WERI-Rb-1 (cell line): ENCODE results near the gene CIC.
A peak's percentile ranks its signal among the peaks of the same experiment; 100 is the strongest.

Experiments used
- DNase-seq: peaks from one replicate; pipeline ENCODE4 v3.0.0-alpha.2; 2020
- H3K27ac ChIP-seq: fragments of 250-450 bp; sonication (Bioruptor Pico); 2 replicates; pipeline ENCODE4 v1.5.1; 2020; ENCODE audit warnings: mild to moderate bottlenecking, moderate library complexity
- H3K27me3 ChIP-seq: fragments of 250-450 bp; sonication (Bioruptor Pico); 2 replicates; pipeline ENCODE4 v1.5.1; 2021; ENCODE audit warnings: mild to moderate bottlenecking, low read depth, moderate library complexity; ENCODE audit not compliant: insufficient read depth, severe bottlenecking
- H3K36me3 ChIP-seq: fragments of 250-450 bp; sonication (Bioruptor Pico); 2 replicates; pipeline ENCODE4 v1.5.1; 2020; ENCODE audit warnings: mild to moderate bottlenecking, moderate library complexity
- H3K4me3 ChIP-seq: 2 replicates; pipeline ENCODE4 v1.5.1; 2011; ENCODE audit warnings: low read depth, mild to moderate bottlenecking, control low read depth, low read length
- H3K9me3 ChIP-seq: fragments of 250-450 bp; sonication (Bioruptor Pico); 2 replicates; pipeline ENCODE4 v1.5.1; 2021; ENCODE audit warnings: mild to moderate bottlenecking, moderate library complexity; ENCODE audit not compliant: severe bottlenecking
- TF ChIP-seq, protein P1 (sequence below): IDR thresholded peaks from 2 replicates; pipeline ENCODE4 v1.5.1; 2011; ENCODE audit warnings: low read depth, mild to moderate bottlenecking, control low read depth, inconsistent platforms, low read length

CIC gene

DNA sequence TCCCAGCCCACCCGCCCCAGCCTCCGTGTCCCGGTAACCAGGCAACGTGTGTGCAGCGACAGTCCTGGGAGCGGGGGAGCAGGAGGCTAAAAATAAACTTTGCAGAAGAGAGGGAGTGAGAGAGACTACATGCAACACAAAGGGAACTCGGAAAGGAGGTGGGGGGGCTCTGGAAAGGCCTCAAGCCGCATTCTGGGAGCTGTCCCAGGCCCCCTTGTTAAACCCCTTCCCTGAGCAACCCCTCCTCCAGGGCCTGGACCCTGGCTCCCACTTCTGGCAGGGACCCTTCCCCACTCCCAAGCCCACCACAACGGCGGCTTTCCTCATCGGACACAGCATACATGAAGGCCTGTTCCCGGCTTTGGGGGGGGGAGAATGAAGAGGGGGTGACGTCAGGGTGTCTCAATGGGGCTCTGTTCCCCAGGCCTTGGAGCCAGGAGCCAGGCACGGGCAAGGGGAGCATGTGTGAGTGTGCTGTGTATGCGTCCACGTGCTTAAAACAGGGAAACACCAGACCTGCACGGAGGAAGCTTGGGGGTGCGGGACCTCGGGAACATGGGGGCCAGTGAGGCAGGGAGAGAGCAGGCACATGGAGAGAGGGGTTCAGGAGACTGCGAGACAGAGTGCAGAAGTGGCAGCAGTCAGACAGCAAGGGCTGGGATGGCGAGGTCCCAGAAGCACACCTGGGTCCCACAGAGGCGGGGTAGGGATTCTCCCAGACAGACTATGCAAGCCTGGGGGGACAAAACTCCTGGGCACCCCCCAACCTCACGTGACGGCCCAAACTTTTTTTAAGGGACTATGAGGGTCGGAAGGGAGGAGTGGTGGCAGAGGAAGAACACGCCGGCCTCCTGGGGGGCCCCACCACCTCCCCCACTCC is 16.4 kb upstream of the CIC start:
- H3K27me3 ChIP-seq: no peaks in the 10 kb centered on the region
- peak overlapping the region; percentile 68 for H3K4me3 ChIP-seq
- TF ChIP-seq, protein P1, sequence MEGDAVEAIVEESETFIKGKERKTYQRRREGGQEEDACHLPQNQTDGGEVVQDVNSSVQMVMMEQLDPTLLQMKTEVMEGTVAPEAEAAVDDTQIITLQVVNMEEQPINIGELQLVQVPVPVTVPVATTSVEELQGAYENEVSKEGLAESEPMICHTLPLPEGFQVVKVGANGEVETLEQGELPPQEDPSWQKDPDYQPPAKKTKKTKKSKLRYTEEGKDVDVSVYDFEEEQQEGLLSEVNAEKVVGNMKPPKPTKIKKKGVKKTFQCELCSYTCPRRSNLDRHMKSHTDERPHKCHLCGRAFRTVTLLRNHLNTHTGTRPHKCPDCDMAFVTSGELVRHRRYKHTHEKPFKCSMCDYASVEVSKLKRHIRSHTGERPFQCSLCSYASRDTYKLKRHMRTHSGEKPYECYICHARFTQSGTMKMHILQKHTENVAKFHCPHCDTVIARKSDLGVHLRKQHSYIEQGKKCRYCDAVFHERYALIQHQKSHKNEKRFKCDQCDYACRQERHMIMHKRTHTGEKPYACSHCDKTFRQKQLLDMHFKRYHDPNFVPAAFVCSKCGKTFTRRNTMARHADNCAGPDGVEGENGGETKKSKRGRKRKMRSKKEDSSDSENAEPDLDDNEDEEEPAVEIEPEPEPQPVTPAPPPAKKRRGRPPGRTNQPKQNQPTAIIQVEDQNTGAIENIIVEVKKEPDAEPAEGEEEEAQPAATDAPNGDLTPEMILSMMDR: no peak
- H3K36me3 ChIP-seq: peaks cover 20% of the 10 kb centered on the region
- no peak for DNase-seq
- H3K27ac ChIP-seq: peak overlapping the region; percentile 42
- no peaks in the 10 kb centered on the region for H3K9me3 ChIP-seq

DNA sequence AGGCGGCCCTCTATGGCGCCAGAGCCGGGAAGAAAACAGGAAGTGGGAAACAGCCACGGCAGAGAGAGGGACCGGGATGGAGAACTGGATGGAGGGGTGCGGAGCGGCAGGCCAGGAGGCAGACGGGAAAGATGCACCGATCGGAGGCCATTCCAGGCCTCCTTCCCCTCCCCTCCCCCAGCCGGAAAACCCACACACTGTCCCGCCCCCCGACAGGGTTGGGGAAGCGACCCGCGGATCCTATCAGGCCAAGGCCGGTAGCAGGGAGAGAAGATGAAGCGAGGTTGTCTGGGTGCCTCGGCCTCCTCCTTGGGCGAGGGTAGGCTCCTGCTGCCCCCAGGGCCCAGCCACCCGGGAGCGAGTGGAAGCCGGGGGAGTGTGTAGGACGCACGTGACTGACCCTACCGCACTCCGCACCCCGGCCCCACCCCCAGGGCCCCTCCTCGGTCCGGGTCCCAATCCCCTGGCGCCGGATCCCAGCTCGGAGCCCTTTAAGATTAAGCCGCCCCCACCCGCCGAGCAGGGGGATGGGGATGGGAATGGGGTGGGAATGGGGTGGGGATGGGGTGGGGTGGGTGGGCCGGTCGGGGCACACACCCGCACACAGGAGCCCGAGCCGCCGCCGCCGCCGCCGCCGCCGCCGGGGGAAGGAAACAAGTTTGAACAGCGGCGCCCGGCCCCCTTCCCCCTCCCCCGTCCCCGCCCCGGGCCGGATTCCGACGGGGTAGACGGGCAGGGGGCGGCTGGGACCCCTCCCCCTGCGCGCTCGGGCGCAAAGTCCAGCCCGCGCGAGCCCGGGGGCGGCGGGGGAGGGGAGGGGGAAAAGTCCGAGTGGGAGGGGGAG is 15.6 kb upstream of the CIC start:
- H3K27ac ChIP-seq: peak overlapping the region; percentile 85
- no peaks in the 10 kb centered on the region for H3K27me3 ChIP-seq
- peaks cover 19% of the 10 kb centered on the region for H3K36me3 ChIP-seq
- peak overlapping the region; percentile 96 for H3K4me3 ChIP-seq
- no peaks in the 10 kb centered on the region for H3K9me3 ChIP-seq
- DNase-seq: peak; percentile 79
- TF ChIP-seq, protein P1: no peak

DNA sequence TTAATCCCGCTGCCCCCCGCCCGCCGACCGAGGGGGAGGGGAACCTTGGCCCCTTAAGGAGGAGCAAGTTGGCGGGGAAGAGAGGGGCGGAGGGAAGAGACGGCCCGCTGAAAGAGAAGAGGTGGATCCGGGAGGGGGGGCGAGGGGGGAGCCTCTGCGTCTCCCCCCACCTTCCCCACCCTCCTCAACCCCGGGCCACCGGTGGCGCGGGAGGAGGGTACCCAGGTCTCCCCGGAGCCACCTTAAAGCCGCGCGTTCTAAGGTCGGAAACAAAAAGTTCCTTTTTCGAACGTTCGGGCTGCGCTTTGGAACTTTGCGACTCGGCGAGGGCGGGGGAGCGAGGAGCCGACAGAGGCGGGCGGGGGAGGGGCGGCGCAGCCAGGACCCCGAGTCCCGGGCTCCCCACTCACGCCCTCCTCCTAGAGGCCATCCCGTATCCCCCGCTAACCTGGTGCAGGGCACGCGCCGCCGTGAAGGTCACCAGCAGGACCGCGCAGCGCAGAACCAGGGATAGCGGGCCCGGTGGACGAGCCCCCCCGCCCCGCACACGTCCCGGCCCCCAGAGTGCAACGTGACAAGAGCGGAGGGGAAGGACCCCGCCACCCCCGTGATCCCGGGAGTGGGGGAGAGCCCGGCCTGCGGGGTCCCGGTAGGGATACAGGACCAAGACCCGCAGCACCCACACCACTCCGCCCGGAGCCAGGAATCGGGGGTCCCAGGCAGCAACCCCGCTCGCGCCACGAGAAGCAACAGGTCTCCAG is 14.8 kb upstream of the CIC start:
- DNase-seq: peak; percentile 73

DNA sequence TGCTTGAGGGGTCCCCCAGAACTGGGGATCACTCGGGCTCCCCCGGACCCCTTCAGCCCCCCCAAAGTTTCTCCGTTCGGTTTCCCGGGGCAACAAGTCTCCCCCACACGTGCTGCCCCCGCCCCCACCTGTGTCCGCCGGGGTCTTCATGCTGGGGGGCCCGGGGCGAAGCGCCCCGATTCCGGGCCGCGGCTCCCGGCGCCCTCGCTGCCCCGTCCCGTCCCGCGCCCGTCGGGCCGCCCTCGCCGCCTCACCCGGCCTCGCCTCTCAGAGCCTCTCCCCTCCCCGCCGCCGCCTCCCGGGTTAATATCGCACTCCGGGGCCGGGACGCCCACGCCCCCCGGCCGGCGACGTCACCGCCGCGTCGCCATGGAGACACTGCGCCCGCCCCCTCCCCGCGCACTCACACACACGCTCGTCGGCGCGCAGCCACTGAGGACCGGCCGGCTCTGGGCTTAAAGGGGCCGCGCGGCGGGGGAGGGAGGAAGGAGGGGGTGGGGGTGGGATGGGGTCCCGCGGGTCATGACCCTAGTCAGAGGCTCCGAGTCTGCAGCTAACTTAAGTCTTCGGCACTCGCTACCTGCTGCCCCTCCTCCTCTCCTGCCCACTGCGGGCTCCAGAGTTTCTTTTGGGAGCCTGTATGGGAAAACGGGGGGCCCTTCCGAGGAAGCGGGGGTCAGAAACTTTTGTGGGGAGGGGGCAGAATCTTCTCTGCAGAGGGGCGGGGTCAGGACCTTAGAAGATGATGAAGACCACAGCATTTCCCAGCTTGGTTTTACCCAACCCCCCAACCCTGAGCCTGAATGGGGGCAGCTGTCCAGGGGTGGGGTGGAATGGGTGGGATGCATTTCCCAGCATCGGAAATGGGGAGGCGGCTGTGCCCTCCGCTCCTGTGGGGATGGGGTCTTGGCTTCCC is 13.9 kb upstream of the CIC start, which contains the start of gene ERF:
TSS of gene ERF (minus strand) at position 279 of the 916 bp plus-strand sequence. CDS start at position 150, 129 bp downstream.
- H3K27ac ChIP-seq: peak within 1 kb of the TSS; percentile 85
- no peaks in the 10 kb centered on the region for H3K27me3 ChIP-seq
- peaks cover 6% of the 10 kb centered on the region; the same call in 1 of the 2 replicates for H3K36me3 ChIP-seq
- DNase-seq: peak; percentile 92
- H3K4me3 ChIP-seq: peak within 1 kb of the TSS; percentile 96
- TF ChIP-seq, protein P1: no peak
- H3K9me3 ChIP-seq: no peaks in the 10 kb centered on the region

More for the DNA sequence above, 14.8 kb upstream of the CIC start:
- Histone ChIP-seq H3K9me3 (no peaks in the 10 kb centered on the region), H3K27me3 (no peaks in the 10 kb centered on the region), H3K36me3 (peaks cover 13% of the 10 kb centered on the region; the same call in 1 of the 2 replicates), H3K27ac (peak overlapping the region; percentile 85), H3K4me3 (peak overlapping the region; percentile 96)
- TF ChIP-seq, protein P1: no peak
